GM12891 (cell line): ENCODE measurements around the gene C10orf120.

ENCODE experiments used
- PAX5 ChIP-seq: IDR thresholded peaks from 2 replicates; pipeline ENCODE4 v1.6.1; 2011; ENCODE audit warnings: low read length, moderate library complexity, mild to moderate bottlenecking; ENCODE audit not compliant: insufficient read depth, severe bottlenecking
- POLR2A ChIP-seq: IDR thresholded peaks from 2 replicates; pipeline ENCODE4 v1.6.1; 2011; ENCODE audit warnings: low read depth, low read length, control low read depth
- POLR2AphosphoS5 ChIP-seq: IDR thresholded peaks from 2 replicates; pipeline ENCODE4 v1.6.1; 2011; ENCODE audit warnings: low read depth, low read length, control low read depth
- POU2F2 ChIP-seq: IDR thresholded peaks from 2 replicates; pipeline ENCODE4 v1.6.1; 2011; ENCODE audit warnings: low read depth, mild to moderate bottlenecking, control low read depth, low read length, moderate library complexity
- SPI1 ChIP-seq: IDR thresholded peaks from 2 replicates; pipeline ENCODE4 v1.6.1; 2011; ENCODE audit warnings: low read depth, low read length, control low read depth
- TAF1 ChIP-seq: IDR thresholded peaks from 2 replicates; pipeline ENCODE4 v1.6.1; 2011; ENCODE audit warnings: low read depth, low read length, control low read depth

DNA sequence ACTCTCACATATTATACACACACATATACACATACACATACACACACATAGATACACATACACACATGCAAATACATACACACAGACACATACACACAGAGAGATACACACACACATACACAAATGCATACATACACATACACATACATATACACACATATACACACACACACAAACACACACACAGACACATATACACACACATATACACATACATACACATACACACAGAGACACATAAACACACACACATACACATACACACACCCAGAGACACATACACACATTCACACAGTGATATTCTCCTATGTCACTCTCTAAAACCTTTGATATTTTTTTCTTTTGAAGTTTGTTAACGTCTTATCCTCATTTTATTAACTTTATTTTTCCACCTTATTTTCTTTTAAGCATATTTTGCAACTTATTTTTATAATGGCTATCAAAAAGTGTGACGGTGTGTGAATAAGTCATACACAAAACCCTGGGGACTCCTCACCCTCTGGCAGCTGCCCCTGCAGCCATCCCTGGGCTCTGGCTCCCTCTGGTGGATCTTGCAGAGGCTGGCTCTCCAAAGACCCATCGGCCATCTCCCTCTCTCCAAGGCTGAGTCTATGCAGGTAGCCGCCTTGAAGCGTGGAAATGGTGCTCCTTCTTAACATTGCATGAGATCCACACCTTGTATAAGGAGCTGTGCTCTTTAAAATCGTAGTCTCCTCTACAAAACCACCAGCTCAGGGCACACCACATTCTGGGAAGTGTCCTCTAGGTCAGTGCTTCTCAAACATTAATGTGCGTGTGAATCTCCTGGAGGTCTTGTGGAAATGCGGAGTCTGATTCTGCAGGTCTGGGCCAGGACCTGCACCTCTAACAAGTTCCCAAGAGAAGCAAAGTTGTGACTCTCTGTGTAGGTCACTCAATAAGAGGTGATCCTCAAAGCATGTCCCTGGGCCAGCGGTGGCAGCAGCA lies 4.1 kb upstream of the C10orf120 start:
- TF ChIP-seq POLR2A: no peak
- TF ChIP-seq TAF1: no peak
- TF ChIP-seq POLR2AphosphoS5: no peak
- no peak for TF ChIP-seq SPI1
- TF ChIP-seq POU2F2: no peak
- no peak for TF ChIP-seq PAX5
